Testis (tissue), 2 donors: ENCODE measurements around the gene SOX18.

Source experiments
- POLR2A ChIP-seq: fragments of 450-650 bp; IDR thresholded peaks from one replicate; pipeline ENCODE4 v1.6.1; 2017; ENCODE audit warnings: antibody characterized with exemption, mild to moderate bottlenecking, moderate library complexity
- TF ChIP-seq, protein P1 (sequence below), 3 experiments: fragments of 450-650 bp in 2 of 3; fragments of 200-600 bp in 1 of 3; sonication (generic) in 1 of 3; IDR thresholded peaks; one replicate each; pipeline ENCODE4 v1.5.1; 2016 to 2019; ENCODE audit warnings: antibody characterized with exemption in 3 of 3, mild to moderate bottlenecking in 2 of 3, moderate library complexity in 1 of 3

GRCh38 chr20:64095927-64096326, 46.5 kb upstream of the SOX18 start:
- TF ChIP-seq, protein P1, sequence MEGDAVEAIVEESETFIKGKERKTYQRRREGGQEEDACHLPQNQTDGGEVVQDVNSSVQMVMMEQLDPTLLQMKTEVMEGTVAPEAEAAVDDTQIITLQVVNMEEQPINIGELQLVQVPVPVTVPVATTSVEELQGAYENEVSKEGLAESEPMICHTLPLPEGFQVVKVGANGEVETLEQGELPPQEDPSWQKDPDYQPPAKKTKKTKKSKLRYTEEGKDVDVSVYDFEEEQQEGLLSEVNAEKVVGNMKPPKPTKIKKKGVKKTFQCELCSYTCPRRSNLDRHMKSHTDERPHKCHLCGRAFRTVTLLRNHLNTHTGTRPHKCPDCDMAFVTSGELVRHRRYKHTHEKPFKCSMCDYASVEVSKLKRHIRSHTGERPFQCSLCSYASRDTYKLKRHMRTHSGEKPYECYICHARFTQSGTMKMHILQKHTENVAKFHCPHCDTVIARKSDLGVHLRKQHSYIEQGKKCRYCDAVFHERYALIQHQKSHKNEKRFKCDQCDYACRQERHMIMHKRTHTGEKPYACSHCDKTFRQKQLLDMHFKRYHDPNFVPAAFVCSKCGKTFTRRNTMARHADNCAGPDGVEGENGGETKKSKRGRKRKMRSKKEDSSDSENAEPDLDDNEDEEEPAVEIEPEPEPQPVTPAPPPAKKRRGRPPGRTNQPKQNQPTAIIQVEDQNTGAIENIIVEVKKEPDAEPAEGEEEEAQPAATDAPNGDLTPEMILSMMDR (IDR thresholded peaks at IDR 0.05), result no peak
- TF ChIP-seq POLR2A, result no peak
